ENCODE measurements around the gene FOXL3. TPM values are rescaled to one million over a fixed set of nuclear protein-coding genes. Genes with fewer than 3 reads are reported as not detected.

Gene FOXL3
- total RNA-seq, 1 experiment from 2014 or later, result not detected

- DNase-seq (ENCODE audit: low read depth, low spot score), result no peak
- Histone ChIP-seq H3K4me3 (replicated peaks in 1 of 2; ENCODE audit: low read depth in 1 of 2, low read length in 2 of 2) (no peak overlapping the region), H3K9ac (ENCODE audit: low read length) (no peak overlapping the region), H3K4me1 (ENCODE audit: control insufficient read depth in 1 of 2, insufficient read depth in 2 of 2, low read length in 2 of 2) (no peaks in the 10 kb centered on the region), H2AFZ (ENCODE audit: low read depth, low read length, poor library complexity, severe bottlenecking) (no peak overlapping the region), H4K20me1 (ENCODE audit: insufficient read depth) (no peaks in the 10 kb centered on the region), H3K27me3 (ENCODE audit: insufficient read depth, low read length) (no peaks in the 10 kb centered on the region), H3K36me3 (ENCODE audit: control insufficient read depth in 1 of 2, insufficient read depth in 2 of 2, low read length in 2 of 2) (no peaks in the 10 kb centered on the region; a peak in 1 of 4 replicates), H3K79me2 (ENCODE audit: insufficient read depth, low read length) (no peaks in the 10 kb centered on the region), H3K9me2 (ENCODE audit: insufficient read depth) (no peaks in the 10 kb centered on the region), H3K4me2 (ENCODE audit: low read length) (no peak overlapping the region), H3K9me3 (ENCODE audit: control insufficient read depth in 1 of 2, insufficient read depth in 1 of 2, low read depth in 1 of 2, low read length in 2 of 2) (peaks cover 0 to 3% of the 10 kb centered on the region in 2 experiments; a peak in 1 of 4 replicates), H3K27ac (ENCODE audit: low read depth, low read length) (no peak overlapping the region)
- no peak for ATAC-seq
- ChIA-PET CTCF (no interaction called here), POLR2A (no interaction called here), RAD21 (ENCODE audit: low non-redundant PET in 1 of 2, low total read pairs in 2 of 2, uncharacterized antibody in 2 of 2, unreplicated experiment in 2 of 2) (no interaction called here)
- no TSS peak for BruUV-seq (replicated peaks)
- intact Hi-C loops (cut with micrococcal nuclease), result no loop called here
- TF ChIP-seq EZH2phosphoT487 (IDR thresholded peaks at IDR 0.05; ENCODE audit: borderline replicate concordance), result no peak
- TF ChIP-seq CEBPB (IDR thresholded peaks at IDR 0.05; ENCODE audit: low read depth), result no peak
- TF ChIP-seq SP1 (IDR thresholded peaks at IDR 0.05; ENCODE audit: low read depth), result no peak
- no peak for TF ChIP-seq JUND (IDR thresholded peaks at IDR 0.05)
- TF ChIP-seq ELF1 (IDR thresholded peaks at IDR 0.05; ENCODE audit: borderline replicate concordance, low read depth), result no peak
- no peak for TF ChIP-seq POLR2AphosphoS5 (IDR thresholded peaks at IDR 0.05; ENCODE audit: low read depth, low read length)
- no peak for TF ChIP-seq RAD21 (IDR thresholded peaks at IDR 0.05; ENCODE audit: low read depth)
Measured at GRCh38 chr7:249989-250388, 40.0 kb upstream of the FOXL3 start.

- Histone ChIP-seq H2AFZ (ENCODE audit: low read depth, low read length, poor library complexity, severe bottlenecking) (no peak overlapping the region), H3K79me2 (ENCODE audit: insufficient read depth, low read length) (no peaks in the 10 kb centered on the region), H3K27ac (ENCODE audit: low read depth, low read length) (no peak overlapping the region), H3K36me3 (ENCODE audit: control insufficient read depth in 1 of 2, insufficient read depth in 2 of 2, low read length in 2 of 2) (no peaks in the 10 kb centered on the region; a peak in 1 of 4 replicates), H3K4me3 (replicated peaks in 1 of 2; ENCODE audit: low read depth in 1 of 2, low read length in 2 of 2) (no peak overlapping the region), H3K27me3 (ENCODE audit: insufficient read depth, low read length) (no peaks in the 10 kb centered on the region), H3K9me2 (ENCODE audit: insufficient read depth) (no peaks in the 10 kb centered on the region), H3K4me2 (ENCODE audit: low read length) (no peak overlapping the region), H3K4me1 (ENCODE audit: control insufficient read depth in 1 of 2, insufficient read depth in 2 of 2, low read length in 2 of 2) (no peaks in the 10 kb centered on the region), H3K9me3 (ENCODE audit: control insufficient read depth in 1 of 2, insufficient read depth in 1 of 2, low read depth in 1 of 2, low read length in 2 of 2) (peaks cover 0 to 3% of the 10 kb centered on the region in 2 experiments; a peak in 1 of 4 replicates), H3K9ac (ENCODE audit: low read length) (no peak overlapping the region), H4K20me1 (ENCODE audit: insufficient read depth) (no peaks in the 10 kb centered on the region)
- RAD21 ChIA-PET (ENCODE audit: low non-redundant PET in 1 of 2, low total read pairs in 2 of 2, uncharacterized antibody in 2 of 2, unreplicated experiment in 2 of 2), result no interaction called here
- no peak for TF ChIP-seq SP1 (IDR thresholded peaks at IDR 0.05; ENCODE audit: low read depth)
- TF ChIP-seq CBX3 (IDR thresholded peaks at IDR 0.05; ENCODE audit: low read depth), result no peak
- no peak for TF ChIP-seq EGR1 (IDR thresholded peaks at IDR 0.05; ENCODE audit: low read depth)
- no peak for TF ChIP-seq TCF7L2 (IDR thresholded peaks at IDR 0.05; ENCODE audit: borderline replicate concordance, extremely low read depth, insufficient read depth, insufficient read length)
- no peak for TF ChIP-seq SIN3A (IDR thresholded peaks at IDR 0.05; ENCODE audit: low read depth)
- no peak for TF ChIP-seq ZFX (IDR thresholded peaks at IDR 0.05)
- no peak for TF ChIP-seq EZH2 (IDR thresholded peaks at IDR 0.05)
- TF ChIP-seq FOSL1 (IDR thresholded peaks at IDR 0.05; ENCODE audit: low read depth), result no peak
- TF ChIP-seq CEBPB (IDR thresholded peaks at IDR 0.05; ENCODE audit: low read depth), result no peak
- no peak for TF ChIP-seq ZBTB33 (IDR thresholded peaks at IDR 0.05; ENCODE audit: extremely low read depth, insufficient replicate concordance, low read length)
- DNase-seq (ENCODE audit: low read depth, low spot score) (no peak), ATAC-seq (no peak)
- POLR2A ChIA-PET, result no interaction called here
- BruUV-seq (replicated peaks), result no TSS peak
- intact Hi-C loops (cut with micrococcal nuclease), result no loop called here
- CTCF ChIA-PET, result no interaction called here
Measured at GRCh38 chr7:250523-250922, 39.4 kb upstream of the FOXL3 start.
